ENCODE measurements around the gene TEX26.

Gene TEX26

GRCh38 chr13:30905932-30906383 lies 26.5 kb upstream of the TEX26 start, which contains the start of gene MEDAG:
Gene MEDAG, plus strand, starts transcription at chr13:30906271. Its CDS starts 245 bp downstream, at chr13:30906516.
- H3K4me3 ChIP-seq (ENCODE audit: low read depth in 1 of 2, low read length in 2 of 2): peak within 1 kb of the TSS; percentile 23 to 33
- H3K27me3 ChIP-seq (ENCODE audit: control insufficient read depth in 1 of 2, insufficient read depth in 2 of 2, low read length in 2 of 2): peaks cover 13 to 32% of the 10 kb centered on the region in 2 donors
- peaks cover 6% of the 10 kb centered on the region for H3K4me1 ChIP-seq (ENCODE audit: insufficient read depth, low read length)
- H3K9me3 ChIP-seq (ENCODE audit: low read length): no peaks in the 10 kb centered on the region
- H3K9ac ChIP-seq (ENCODE audit: low read length): no peak within 1 kb of the TSS
- no peak within 1 kb of the TSS for H3K27ac ChIP-seq (ENCODE audit: low read depth, low read length)
- no peaks in the 10 kb centered on the region for H3K36me3 ChIP-seq (ENCODE audit: insufficient read depth, low read length)

DNA sequence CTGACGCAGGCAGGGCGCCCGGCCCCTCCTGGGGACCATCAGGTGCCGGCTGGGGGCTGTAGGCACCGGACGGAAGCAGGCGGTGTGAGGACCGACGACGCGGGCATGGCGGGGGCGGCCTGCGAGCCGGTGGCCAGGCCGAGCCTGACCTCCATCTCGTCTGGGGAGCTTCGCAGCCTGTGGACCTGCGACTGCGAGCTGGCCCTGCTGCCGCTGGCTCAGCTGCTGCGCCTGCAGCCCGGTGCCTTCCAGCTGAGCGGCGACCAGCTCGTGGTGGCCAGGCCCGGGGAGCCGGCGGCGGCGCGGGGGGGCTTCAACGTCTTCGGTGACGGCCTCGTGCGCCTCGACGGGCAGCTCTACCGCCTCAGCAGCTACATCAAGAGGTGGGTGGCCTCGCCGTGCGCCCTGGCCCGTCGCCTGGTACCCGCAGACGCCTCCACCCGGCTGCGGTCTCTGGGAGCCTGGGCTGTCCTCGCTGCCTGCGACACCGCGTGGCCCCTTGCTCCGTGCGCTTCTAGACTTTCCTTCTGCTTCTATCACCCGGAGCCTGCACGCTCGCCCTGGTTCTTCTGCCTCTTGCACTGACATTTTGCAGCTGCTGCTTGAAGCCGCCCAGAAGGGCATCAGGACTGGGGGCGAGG lies 25.9 kb upstream of the TEX26 start:
- Histone ChIP-seq H3K9me3 (ENCODE audit: low read length) (no peaks in the 10 kb centered on the region), H3K27me3 (ENCODE audit: control insufficient read depth in 1 of 2, insufficient read depth in 2 of 2, low read length in 2 of 2) (peaks cover 13 to 32% of the 10 kb centered on the region in 2 donors), H3K9ac (ENCODE audit: low read length) (no peak overlapping the region), H3K36me3 (ENCODE audit: insufficient read depth, low read length) (no peaks in the 10 kb centered on the region), H3K4me3 (ENCODE audit: low read depth in 1 of 2, low read length in 2 of 2) (peak overlapping the region; percentile 23 to 33), H3K27ac (ENCODE audit: low read depth, low read length) (no peak overlapping the region), H3K4me1 (ENCODE audit: insufficient read depth, low read length) (peaks cover 6% of the 10 kb centered on the region)

DNA sequence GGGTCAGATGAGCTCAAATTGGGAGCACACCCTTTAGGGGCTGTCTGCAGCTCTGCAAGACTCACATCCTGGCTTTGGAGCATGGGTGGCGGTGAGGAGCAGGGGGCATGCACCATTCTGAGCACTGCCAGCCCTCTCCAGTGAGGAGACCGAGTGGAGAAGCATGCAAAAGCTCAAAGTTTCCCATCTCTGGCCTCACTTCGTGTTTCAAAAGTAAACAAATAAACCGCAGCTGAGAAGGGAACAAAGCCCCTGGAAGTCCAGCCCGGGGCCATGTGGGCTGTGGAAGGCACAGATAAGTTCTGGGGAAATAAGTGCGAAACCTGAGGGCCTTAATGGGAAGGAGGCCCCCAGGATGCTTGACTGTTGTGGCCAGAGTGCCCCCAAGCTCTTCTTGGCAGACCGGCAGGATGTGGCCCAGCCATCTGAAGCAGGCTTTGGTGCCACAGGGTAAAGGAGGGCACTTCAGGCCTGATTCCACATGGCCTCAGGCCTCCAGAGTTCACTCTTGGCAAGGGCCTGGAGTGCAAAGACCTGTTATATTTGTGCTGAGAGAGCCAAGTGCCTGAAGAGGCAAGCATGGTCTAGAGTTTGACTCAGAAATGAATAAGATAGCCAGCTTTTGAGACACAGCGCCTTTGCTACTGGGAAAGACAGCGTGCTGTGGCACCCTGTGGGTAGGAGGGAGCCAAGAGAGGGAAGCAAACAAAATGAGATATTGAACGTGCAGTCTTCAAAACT lies 25.2 kb upstream of the TEX26 start:
- H3K4me3 ChIP-seq (ENCODE audit: low read depth in 1 of 2, low read length in 2 of 2): peak overlapping the region; percentile 23 to 33
- H3K9me3 ChIP-seq (ENCODE audit: low read length): no peaks in the 10 kb centered on the region
- no peaks in the 10 kb centered on the region for H3K36me3 ChIP-seq (ENCODE audit: insufficient read depth, low read length)
- peaks cover 13 to 32% of the 10 kb centered on the region in 2 donors for H3K27me3 ChIP-seq (ENCODE audit: control insufficient read depth in 1 of 2, insufficient read depth in 2 of 2, low read length in 2 of 2)
- H3K9ac ChIP-seq (ENCODE audit: low read length): no peak overlapping the region
- H3K27ac ChIP-seq (ENCODE audit: low read depth, low read length): no peak overlapping the region
- peaks cover 6% of the 10 kb centered on the region for H3K4me1 ChIP-seq (ENCODE audit: insufficient read depth, low read length)

- no peaks in the 10 kb centered on the region for H3K36me3 ChIP-seq (ENCODE audit: insufficient read depth, low read length)
- no peak overlapping the region for H3K9ac ChIP-seq (ENCODE audit: low read length)
- H3K27me3 ChIP-seq (ENCODE audit: control insufficient read depth in 1 of 2, insufficient read depth in 2 of 2, low read length in 2 of 2): peaks cover 13 to 30% of the 10 kb centered on the region in 2 donors
- H3K4me1 ChIP-seq (ENCODE audit: insufficient read depth, low read length): peaks cover 6% of the 10 kb centered on the region
- H3K27ac ChIP-seq (ENCODE audit: low read depth, low read length): no peak overlapping the region
- H3K9me3 ChIP-seq (ENCODE audit: low read length): no peaks in the 10 kb centered on the region
- H3K4me3 ChIP-seq (ENCODE audit: low read depth in 1 of 2, low read length in 2 of 2): no peak overlapping the region
These were observed 24.0 kb upstream of the TEX26 start for GRCh38 chr13:30908416-30908980.

- H3K9ac ChIP-seq (ENCODE audit: low read length): no peak overlapping the region
- no peaks in the 10 kb centered on the region for H3K9me3 ChIP-seq (ENCODE audit: low read length)
- no peak overlapping the region for H3K4me3 ChIP-seq (ENCODE audit: low read depth in 1 of 2, low read length in 2 of 2)
- H3K27ac ChIP-seq (ENCODE audit: low read depth, low read length): no peak overlapping the region
- H3K27me3 ChIP-seq (ENCODE audit: control insufficient read depth in 1 of 2, insufficient read depth in 2 of 2, low read length in 2 of 2): peaks cover 2 to 21% of the 10 kb centered on the region in 2 donors
- no peaks in the 10 kb centered on the region for H3K36me3 ChIP-seq (ENCODE audit: insufficient read depth, low read length)
- H3K4me1 ChIP-seq (ENCODE audit: insufficient read depth, low read length): peaks cover 3% of the 10 kb centered on the region
These were observed 21.8 kb upstream of the TEX26 start for GRCh38 chr13:30910676-30911075.

DNA sequence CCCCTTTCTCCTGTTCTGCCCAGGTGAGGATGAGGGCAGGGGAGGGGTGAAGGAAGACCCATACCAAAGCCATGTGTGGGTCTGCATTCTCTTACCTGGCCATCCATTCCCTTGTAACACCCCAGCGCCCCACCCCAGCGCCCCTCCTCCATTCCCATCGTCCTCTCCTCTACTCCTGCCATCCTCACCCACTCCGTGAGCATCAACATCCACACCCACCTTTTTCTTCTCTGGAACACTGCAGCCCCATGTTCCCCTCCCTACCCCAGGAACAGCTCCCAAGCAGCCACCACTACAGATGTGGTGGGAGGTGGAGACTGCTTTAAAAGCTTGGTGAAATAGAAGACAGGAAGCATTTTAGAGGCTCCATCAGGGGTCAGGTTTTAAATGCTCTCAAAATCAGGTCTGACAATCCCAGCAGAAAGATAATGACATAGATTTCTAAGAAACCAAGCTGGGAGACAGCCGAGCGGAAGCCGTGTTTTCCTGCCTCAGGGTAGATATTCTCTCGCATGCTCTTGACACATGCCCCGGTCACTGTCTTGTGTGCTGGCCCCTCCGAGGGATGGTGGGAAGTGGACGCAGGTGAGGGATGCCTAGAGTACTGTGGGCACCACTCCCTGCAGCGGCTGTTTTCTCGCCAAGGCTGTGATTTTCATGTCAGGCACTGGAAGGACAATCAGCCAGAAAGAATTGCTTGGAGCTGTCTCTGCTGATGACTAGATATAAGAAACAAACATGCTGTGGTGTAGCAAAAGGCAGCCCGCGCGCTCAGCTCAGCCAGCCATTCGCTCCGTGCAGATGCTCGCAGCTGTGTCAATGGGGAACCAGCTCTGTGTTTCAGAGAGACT lies 16.5 kb upstream of the TEX26 start:
- Histone ChIP-seq H3K9ac (ENCODE audit: low read length) (no peak overlapping the region), H3K27ac (ENCODE audit: low read depth, low read length) (no peak overlapping the region), H3K36me3 (ENCODE audit: insufficient read depth, low read length) (no peaks in the 10 kb centered on the region), H3K4me1 (ENCODE audit: insufficient read depth, low read length) (no peaks in the 10 kb centered on the region), H3K27me3 (ENCODE audit: control insufficient read depth in 1 of 2, insufficient read depth in 2 of 2, low read length in 2 of 2) (no peaks in the 10 kb centered on the region), H3K4me3 (ENCODE audit: low read depth in 1 of 2, low read length in 2 of 2) (no peak overlapping the region), H3K9me3 (ENCODE audit: low read length) (no peaks in the 10 kb centered on the region)

GRCh38 chr13:30916991-30917390 lies 15.5 kb upstream of the TEX26 start:
- H3K4me1 ChIP-seq (ENCODE audit: insufficient read depth, low read length): no peaks in the 10 kb centered on the region
- H3K9me3 ChIP-seq (ENCODE audit: low read length): no peaks in the 10 kb centered on the region
- no peak overlapping the region for H3K9ac ChIP-seq (ENCODE audit: low read length)
- no peak overlapping the region for H3K27ac ChIP-seq (ENCODE audit: low read depth, low read length)
- H3K36me3 ChIP-seq (ENCODE audit: insufficient read depth, low read length): no peaks in the 10 kb centered on the region
- no peaks in the 10 kb centered on the region for H3K27me3 ChIP-seq (ENCODE audit: control insufficient read depth in 1 of 2, insufficient read depth in 2 of 2, low read length in 2 of 2)
- no peak overlapping the region for H3K4me3 ChIP-seq (ENCODE audit: low read depth in 1 of 2, low read length in 2 of 2)

- Histone ChIP-seq H3K27me3 (ENCODE audit: control insufficient read depth in 1 of 2, insufficient read depth in 2 of 2, low read length in 2 of 2) (no peaks in the 10 kb centered on the region), H3K27ac (ENCODE audit: low read depth, low read length) (no peak overlapping the region), H3K36me3 (ENCODE audit: insufficient read depth, low read length) (no peaks in the 10 kb centered on the region), H3K9ac (ENCODE audit: low read length) (no peak overlapping the region), H3K4me3 (ENCODE audit: low read depth in 1 of 2, low read length in 2 of 2) (no peak overlapping the region), H3K9me3 (ENCODE audit: low read length) (no peaks in the 10 kb centered on the region), H3K4me1 (ENCODE audit: insufficient read depth, low read length) (no peaks in the 10 kb centered on the region)
These were observed 13.6 kb upstream of the TEX26 start for GRCh38 chr13:30918662-30919405.

DNA sequence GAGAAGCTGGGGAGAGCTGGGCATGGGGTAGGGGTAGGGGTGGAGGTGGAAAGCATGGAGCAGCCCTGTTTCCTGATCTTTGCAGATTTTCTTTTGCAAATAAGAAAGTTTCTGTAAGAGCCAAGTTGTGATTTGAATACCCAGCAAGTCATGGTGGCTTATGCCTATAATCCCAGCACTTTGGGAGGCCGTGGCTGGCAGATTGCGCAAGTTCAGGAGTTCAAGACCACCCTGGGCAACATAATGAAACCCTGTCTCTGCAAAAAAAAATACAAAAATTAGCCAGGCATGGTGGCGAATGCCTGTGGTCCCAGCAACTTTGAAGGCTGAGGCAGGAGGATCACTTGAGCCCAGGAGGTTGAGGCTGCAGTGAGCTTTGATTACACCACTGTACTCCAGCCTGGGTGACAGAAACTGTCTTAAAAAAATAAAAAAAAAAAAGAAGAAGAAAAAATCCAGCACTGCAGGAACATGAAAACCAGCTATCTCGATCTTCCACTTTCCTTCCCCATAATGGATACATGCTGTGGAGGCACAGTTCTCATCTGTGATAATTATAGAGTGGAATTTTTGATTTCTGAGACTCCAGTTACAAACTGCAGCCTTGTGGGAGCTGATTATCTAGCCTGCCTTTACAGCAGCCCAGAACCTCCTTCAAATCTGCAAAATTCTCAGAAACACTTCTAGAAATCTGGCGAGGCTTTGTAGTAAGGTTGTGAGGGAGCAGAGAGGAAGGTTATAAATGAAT lies 12.1 kb upstream of the TEX26 start:
- Histone ChIP-seq H3K9ac (ENCODE audit: low read length) (no peak overlapping the region), H3K27ac (ENCODE audit: low read depth, low read length) (no peak overlapping the region), H3K4me1 (ENCODE audit: insufficient read depth, low read length) (no peaks in the 10 kb centered on the region), H3K36me3 (ENCODE audit: insufficient read depth, low read length) (no peaks in the 10 kb centered on the region), H3K27me3 (ENCODE audit: control insufficient read depth in 1 of 2, insufficient read depth in 2 of 2, low read length in 2 of 2) (no peaks in the 10 kb centered on the region), H3K9me3 (ENCODE audit: low read length) (no peaks in the 10 kb centered on the region), H3K4me3 (ENCODE audit: low read depth in 1 of 2, low read length in 2 of 2) (no peak overlapping the region)

GRCh38 chr13:30923418-30923817 lies 9.0 kb upstream of the TEX26 start:
- no peak overlapping the region for H3K4me3 ChIP-seq (ENCODE audit: low read depth in 1 of 2, low read length in 2 of 2)
- no peaks in the 10 kb centered on the region for H3K27me3 ChIP-seq (ENCODE audit: control insufficient read depth in 1 of 2, insufficient read depth in 2 of 2, low read length in 2 of 2)
- no peaks in the 10 kb centered on the region for H3K36me3 ChIP-seq (ENCODE audit: insufficient read depth, low read length)
- no peaks in the 10 kb centered on the region for H3K9me3 ChIP-seq (ENCODE audit: low read length)
- no peak overlapping the region for H3K9ac ChIP-seq (ENCODE audit: low read length)
- H3K4me1 ChIP-seq (ENCODE audit: insufficient read depth, low read length): no peaks in the 10 kb centered on the region
- H3K27ac ChIP-seq (ENCODE audit: low read depth, low read length): no peak overlapping the region

Measured in muscle layer of colon (tissue), 2 donors.